ENCODE data around the gene ZC3HAV1.

DNA sequence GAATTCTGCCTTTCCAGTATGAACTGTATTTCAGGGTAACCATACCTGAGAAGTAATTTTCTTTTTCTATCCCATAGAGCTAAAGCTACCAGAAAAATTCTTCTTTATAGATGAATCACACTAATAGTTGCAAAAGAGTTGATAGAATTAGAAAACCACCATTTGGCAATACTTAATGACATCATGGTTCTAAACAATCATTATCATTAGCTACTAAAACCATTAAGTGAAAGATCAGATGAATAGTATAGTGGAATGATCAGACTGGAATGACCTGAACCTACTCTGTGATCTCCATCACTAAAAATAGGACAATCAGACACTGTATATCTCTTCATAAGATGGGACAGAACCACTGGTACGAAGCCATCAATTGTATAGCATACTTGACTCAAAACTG, 53.8 kb downstream of the ZC3HAV1 start:
- TF ChIP-seq RARB (CRISPR knock-in tag; IDR thresholded peaks at IDR 0.05) (no peak), SNAI2 (CRISPR knock-in tag; IDR thresholded peaks at IDR 0.05) (no peak), ZFP30 (CRISPR knock-in tag; IDR thresholded peaks at IDR 0.05) (no peak), POU6F1 (CRISPR knock-in tag; IDR thresholded peaks at IDR 0.05; ENCODE audit: borderline replicate concordance, low read depth) (no peak), TSHZ2 (CRISPR knock-in tag; IDR thresholded peaks at IDR 0.05) (no peak), ZC3H10 (CRISPR knock-in tag; IDR thresholded peaks at IDR 0.05) (no peak), ZFP3 (CRISPR knock-in tag; IDR thresholded peaks at IDR 0.05) (no peak), ARNTL (CRISPR knock-in tag; IDR thresholded peaks at IDR 0.05; ENCODE audit: borderline replicate concordance, low read depth) (no peak), OSR1 (CRISPR knock-in tag; IDR thresholded peaks at IDR 0.05) (no peak), GLIS3 (CRISPR knock-in tag; IDR thresholded peaks at IDR 0.05) (no peak), ESRRG (CRISPR knock-in tag; IDR thresholded peaks at IDR 0.05) (no peak), TOX (CRISPR knock-in tag; IDR thresholded peaks at IDR 0.05; ENCODE audit: borderline replicate concordance) (no peak), ZNF70 (CRISPR knock-in tag; IDR thresholded peaks at IDR 0.05) (no peak)
- TF ChIP-seq, protein P1, sequence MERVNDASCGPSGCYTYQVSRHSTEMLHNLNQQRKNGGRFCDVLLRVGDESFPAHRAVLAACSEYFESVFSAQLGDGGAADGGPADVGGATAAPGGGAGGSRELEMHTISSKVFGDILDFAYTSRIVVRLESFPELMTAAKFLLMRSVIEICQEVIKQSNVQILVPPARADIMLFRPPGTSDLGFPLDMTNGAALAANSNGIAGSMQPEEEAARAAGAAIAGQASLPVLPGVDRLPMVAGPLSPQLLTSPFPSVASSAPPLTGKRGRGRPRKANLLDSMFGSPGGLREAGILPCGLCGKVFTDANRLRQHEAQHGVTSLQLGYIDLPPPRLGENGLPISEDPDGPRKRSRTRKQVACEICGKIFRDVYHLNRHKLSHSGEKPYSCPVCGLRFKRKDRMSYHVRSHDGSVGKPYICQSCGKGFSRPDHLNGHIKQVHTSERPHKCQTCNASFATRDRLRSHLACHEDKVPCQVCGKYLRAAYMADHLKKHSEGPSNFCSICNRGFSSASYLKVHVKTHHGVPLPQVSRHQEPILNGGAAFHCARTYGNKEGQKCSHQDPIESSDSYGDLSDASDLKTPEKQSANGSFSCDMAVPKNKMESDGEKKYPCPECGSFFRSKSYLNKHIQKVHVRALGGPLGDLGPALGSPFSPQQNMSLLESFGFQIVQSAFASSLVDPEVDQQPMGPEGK (CRISPR knock-in tag; IDR thresholded peaks at IDR 0.05; ENCODE audit: borderline replicate concordance): no peak

All from SK-N-SH treated with all-trans-retinoic acid at 6 μM for 48 hours (cell line).